CD14-positive monocyte (primary cell): ENCODE measurements around the gene PIK3R2. TPM values are rescaled to one million over a fixed set of nuclear protein-coding genes. Genes with fewer than 3 reads are reported as not detected.

Source experiments
- DNase-seq, 3 donors: peaks; one replicate each; pipeline ENCODE4 v3.0.0-alpha.2; 2011 to 2022
- H2AFZ ChIP-seq: 2 replicates; pipeline ENCODE4 v1.6.0; 2012; ENCODE audit warnings: mild to moderate bottlenecking, low read depth, low read length, inconsistent platforms; ENCODE audit not compliant: insufficient read depth, poor library complexity, severe bottlenecking
- H3K27ac ChIP-seq, 2 donors: 1 replicate in 1 of 2; 2 replicates in 1 of 2; pipeline ENCODE4 v1.5.1; 2012 to 2013; ENCODE audit warnings: low read length in 2 of 2, control low read depth in 1 of 2, inconsistent platforms in 1 of 2, low read depth in 1 of 2, mild to moderate bottlenecking in 1 of 2
- H3K27me3 ChIP-seq, 2 donors: one replicate each; pipeline versions ENCODE4 v1.6.0 to v1.6.1; 2011 to 2013; ENCODE audit warnings: low read length in 2 of 2; ENCODE audit not compliant: control insufficient read depth in 2 of 2, insufficient read depth in 2 of 2
- H3K36me3 ChIP-seq, 2 donors: replicated peaks in 1 of 2; 1 replicate in 1 of 2; 2 replicates in 1 of 2; pipeline versions ENCODE4 v1.5.1 to v1.6.1; 2012 to 2013; ENCODE audit warnings: low read length in 2 of 2, control low read depth in 1 of 2, inconsistent platforms in 1 of 2, mild to moderate bottlenecking in 1 of 2; ENCODE audit not compliant: insufficient read depth in 2 of 2, control insufficient read depth in 1 of 2
- H3K4me1 ChIP-seq, 2 donors: 1 replicate in 1 of 2; 2 replicates in 1 of 2; pipeline versions ENCODE4 v1.5.1 to v1.6.1; 2012 to 2013; ENCODE audit warnings: low read length in 2 of 2, control low read depth in 1 of 2, inconsistent platforms in 1 of 2, mild to moderate bottlenecking in 1 of 2, moderate library complexity in 1 of 2; ENCODE audit not compliant: insufficient read depth in 2 of 2, control insufficient read depth in 1 of 2
- H3K4me2 ChIP-seq: replicated peaks from 2 replicates; pipeline ENCODE3; 2012; ENCODE audit warnings: low read length, moderate library complexity, mild to moderate bottlenecking; ENCODE audit not compliant: poor library complexity, severe bottlenecking; ENCODE audit errors: extremely low read depth
- H3K4me3 ChIP-seq, 3 experiments: fragments of 200-600 bp in 1 of 3; sonication (generic) in 1 of 3; replicated peaks in 1 of 3; 1 replicate in 2 of 3; 2 replicates in 1 of 3; pipeline ENCODE4 v1.5.1; 2011 to 2013; ENCODE audit warnings: low read length in 3 of 3, mild to moderate bottlenecking in 3 of 3, control low read depth in 2 of 3, low read depth in 2 of 3, inconsistent platforms in 1 of 3, moderate library complexity in 1 of 3
- H3K79me2 ChIP-seq: 2 replicates; pipeline ENCODE4 v1.6.0; 2012; ENCODE audit warnings: mild to moderate bottlenecking, control low read depth, inconsistent platforms, low read length, moderate library complexity; ENCODE audit not compliant: insufficient read depth
- H3K9ac ChIP-seq: 2 replicates; pipeline ENCODE4 v1.6.0; 2017; ENCODE audit warnings: low read length, mild to moderate bottlenecking; ENCODE audit not compliant: insufficient read depth, poor library complexity, severe bottlenecking
- H3K9me3 ChIP-seq, 2 donors: replicated peaks in 1 of 2; 1 replicate in 1 of 2; 2 replicates in 1 of 2; pipeline versions ENCODE4 v1.5.1 to v1.6.1; 2012 to 2013; ENCODE audit warnings: low read length in 2 of 2, control low read depth in 1 of 2; ENCODE audit not compliant: control insufficient read depth in 1 of 2, insufficient read depth in 1 of 2
- H4K20me1 ChIP-seq: 2 replicates; pipeline ENCODE4 v1.6.0; 2012; ENCODE audit warnings: mild to moderate bottlenecking, low read length, control low read depth, moderate library complexity; ENCODE audit not compliant: insufficient read depth
- H3K27ac Mint-ChIP-seq, 7 donors: one replicate each; pipeline ENCODE4 v1.8.0; 2020; ENCODE audit warnings: mild to moderate bottlenecking in 7 of 7, mixed read lengths in 7 of 7, moderate library complexity in 6 of 7, inconsistent platforms in 2 of 7
- H3K27me3 Mint-ChIP-seq, 3 donors: one replicate each; pipeline ENCODE4 v1.8.0; 2021 to 2022; ENCODE audit warnings: low read depth in 3 of 3, mild to moderate bottlenecking in 3 of 3, mixed read lengths in 3 of 3, moderate library complexity in 3 of 3, inconsistent platforms in 1 of 3
- H3K36me3 Mint-ChIP-seq, 2 donors: one replicate each; pipeline ENCODE4 v1.8.0; 2020; ENCODE audit warnings: mixed read lengths in 2 of 2, inconsistent platforms in 1 of 2, mild to moderate bottlenecking in 1 of 2
- H3K4me1 Mint-ChIP-seq: one replicate; pipeline ENCODE4 v1.8.0; 2020; ENCODE audit warnings: mild to moderate bottlenecking, mixed read lengths
- H3K4me3 Mint-ChIP-seq, 2 donors: one replicate each; pipeline ENCODE4 v1.8.0; 2020; ENCODE audit warnings: mild to moderate bottlenecking in 2 of 2, mixed read lengths in 2 of 2, moderate library complexity in 1 of 2
- H3K9me3 Mint-ChIP-seq, 7 donors: one replicate each; pipeline ENCODE4 v1.8.0; 2020 to 2022; ENCODE audit warnings: mixed read lengths in 7 of 7, mild to moderate bottlenecking in 6 of 7, moderate library complexity in 6 of 7, inconsistent platforms in 2 of 7
- WGBS: methylation state at CpG from one replicate; pipeline ENCODE4 v1.1.5; 2013; ENCODE audit warnings: missing lambda C conversion rate; ENCODE audit not compliant: insufficient coverage; 5-methylcytosine and 5-hydroxymethylcytosine counted together
- intact Hi-C, 2 donors: fragments of 100-400 bp; cut with micrococcal nuclease; formaldehyde crosslinking; loops; one replicate each; pipeline versions ENCODE4 v1.15.0 to v1.15.1; 2023
- polyA plus RNA-seq, 3 donors: library from polyadenylated mRNA; depleted of rRNA in 1 of 3; unstranded in 2 of 3; stranded (reverse) in 1 of 3; fragments of 300-500 nt in 2 of 3; fragments of >200 nt in 1 of 3; fragmentation: Illumina TruSeq in 2 of 3; gene quantifications; 1 replicate in 2 of 3; 2 replicates in 1 of 3; pipeline ENCODE4 v1.2.3, GENCODE V29; 2012 to 2021
- TF ChIP-seq, protein P1 (sequence below): fragments of 200-600 bp; IDR thresholded peaks from one replicate; pipeline ENCODE4 v1.8.0; 2022; ENCODE audit warnings: antibody characterized with exemption, mild to moderate bottlenecking

The PIK3R2 gene
- polyA plus RNA-seq, 3 donors, result 0.99 to 7.7 (median 2.0) TPM

- no peak for DNase-seq
- H3K27me3 Mint-ChIP-seq, result peaks cover 0 to 1% (median 0%) of the 10 kb centered on the region in 3 donors
- Histone ChIP-seq H3K79me2 (no peaks in the 10 kb centered on the region), H2AFZ (no peak overlapping the region), H3K4me3 (no peak overlapping the region), H4K20me1 (peaks cover 70% of the 10 kb centered on the region), H3K4me1 (peaks cover 31% of the 10 kb centered on the region in 2 donors), H3K4me2 (no peak overlapping the region), H3K27ac (peak overlapping the region; percentile 63 to 64), H3K9ac (no peak overlapping the region), H3K9me3 (no peaks in the 10 kb centered on the region), H3K36me3 (peaks cover 67 to 87% of the 10 kb centered on the region in 2 donors), H3K27me3 (no peaks in the 10 kb centered on the region)
- H3K9me3 Mint-ChIP-seq, result no peaks in the 10 kb centered on the region
- intact Hi-C loops, result no loop called here
- H3K4me1 Mint-ChIP-seq, result peaks cover 24% of the 10 kb centered on the region
- peaks cover 71 to 95% of the 10 kb centered on the region in 2 donors for H3K36me3 Mint-ChIP-seq
- TF ChIP-seq, protein P1, sequence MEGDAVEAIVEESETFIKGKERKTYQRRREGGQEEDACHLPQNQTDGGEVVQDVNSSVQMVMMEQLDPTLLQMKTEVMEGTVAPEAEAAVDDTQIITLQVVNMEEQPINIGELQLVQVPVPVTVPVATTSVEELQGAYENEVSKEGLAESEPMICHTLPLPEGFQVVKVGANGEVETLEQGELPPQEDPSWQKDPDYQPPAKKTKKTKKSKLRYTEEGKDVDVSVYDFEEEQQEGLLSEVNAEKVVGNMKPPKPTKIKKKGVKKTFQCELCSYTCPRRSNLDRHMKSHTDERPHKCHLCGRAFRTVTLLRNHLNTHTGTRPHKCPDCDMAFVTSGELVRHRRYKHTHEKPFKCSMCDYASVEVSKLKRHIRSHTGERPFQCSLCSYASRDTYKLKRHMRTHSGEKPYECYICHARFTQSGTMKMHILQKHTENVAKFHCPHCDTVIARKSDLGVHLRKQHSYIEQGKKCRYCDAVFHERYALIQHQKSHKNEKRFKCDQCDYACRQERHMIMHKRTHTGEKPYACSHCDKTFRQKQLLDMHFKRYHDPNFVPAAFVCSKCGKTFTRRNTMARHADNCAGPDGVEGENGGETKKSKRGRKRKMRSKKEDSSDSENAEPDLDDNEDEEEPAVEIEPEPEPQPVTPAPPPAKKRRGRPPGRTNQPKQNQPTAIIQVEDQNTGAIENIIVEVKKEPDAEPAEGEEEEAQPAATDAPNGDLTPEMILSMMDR, result no peak
- 94% methylated on average over 10 of the region's 12 CpGs for WGBS
- no peak overlapping the region for H3K4me3 Mint-ChIP-seq
- H3K27ac Mint-ChIP-seq, result peak overlapping the region; percentile 76 to 92 (median 89)
Observed at GRCh38 chr19:18128805-18129204, 24.2 kb upstream of the PIK3R2 start.

DNA sequence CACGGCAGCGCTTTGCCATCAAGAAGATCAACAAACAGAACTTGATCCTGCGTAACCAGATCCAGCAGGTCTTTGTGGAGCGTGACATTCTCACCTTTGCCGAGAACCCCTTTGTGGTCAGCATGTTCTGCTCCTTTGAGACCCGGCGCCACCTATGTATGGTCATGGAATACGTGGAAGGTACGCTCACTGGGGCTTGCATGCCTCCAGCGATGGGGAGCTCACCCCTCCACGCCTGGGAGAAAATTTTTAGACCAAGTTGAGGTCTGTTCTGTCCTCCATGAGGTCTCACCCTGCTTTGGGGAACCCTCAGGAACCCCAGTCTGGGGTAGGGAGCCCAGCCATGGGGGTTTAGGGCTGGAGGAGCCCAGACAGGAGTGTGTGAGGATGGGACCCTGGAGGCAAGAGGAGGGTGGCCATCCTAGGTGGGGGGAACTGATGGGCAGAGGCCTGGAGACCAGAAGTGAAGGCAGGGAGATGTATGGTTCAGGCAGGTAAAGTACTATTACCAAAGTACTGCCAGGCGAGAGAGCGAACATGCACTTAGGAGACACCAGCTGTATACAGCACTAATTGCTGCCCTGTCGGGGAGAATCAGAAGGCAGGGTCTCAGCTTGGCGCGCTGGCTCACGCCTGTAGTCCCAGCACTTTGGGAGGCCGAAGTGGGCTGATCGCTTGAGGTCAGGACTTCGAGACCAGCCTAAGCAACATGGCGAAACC is 22.3 kb upstream of the PIK3R2 start:
- H3K27ac ChIP-seq, result no peak overlapping the region
- H3K4me3 Mint-ChIP-seq, result no peak overlapping the region

More for the DNA sequence above, 22.3 kb upstream of the PIK3R2 start:
- Histone ChIP-seq H3K9ac (no peak overlapping the region), H2AFZ (no peak overlapping the region), H3K36me3 (peaks cover 70 to 87% of the 10 kb centered on the region in 2 donors), H3K9me3 (no peaks in the 10 kb centered on the region), H3K27me3 (no peaks in the 10 kb centered on the region), H3K4me1 (peaks cover 24% of the 10 kb centered on the region in 2 donors), H3K4me3 (no peak overlapping the region), H3K4me2 (no peak overlapping the region), H3K79me2 (no peaks in the 10 kb centered on the region), H4K20me1 (peaks cover 70% of the 10 kb centered on the region)
- TF ChIP-seq, protein P1, result no peak
- Mint-ChIP-seq H3K36me3 (peaks cover 70 to 95% of the 10 kb centered on the region in 2 donors), H3K27ac (peak overlapping the region in 4 of 7 donors; percentile 18 to 57 (median 50)), H3K27me3 (peaks cover 0 to 1% (median 0%) of the 10 kb centered on the region in 3 donors), H3K9me3 (no peaks in the 10 kb centered on the region), H3K4me1 (peaks cover 18% of the 10 kb centered on the region)
- DNase-seq, result no peak
- intact Hi-C loops, result no loop called here
- 95% methylated on average over 21 of the region's 21 CpGs for WGBS
